Cortex of kidney (tissue), 1 donor: ENCODE data around the gene MT1B.
"Not testable (repeated sequence)": the region's sequence is repeated elsewhere in the genome, so short reads cannot be mapped to it uniquely, and the experiment has no call there.

ENCODE experiments used
- DNase-seq: peaks from one replicate; lab custom pipeline; 2025; lab: John Stamatoyannopoulos, UW

MT1B gene

DNA sequence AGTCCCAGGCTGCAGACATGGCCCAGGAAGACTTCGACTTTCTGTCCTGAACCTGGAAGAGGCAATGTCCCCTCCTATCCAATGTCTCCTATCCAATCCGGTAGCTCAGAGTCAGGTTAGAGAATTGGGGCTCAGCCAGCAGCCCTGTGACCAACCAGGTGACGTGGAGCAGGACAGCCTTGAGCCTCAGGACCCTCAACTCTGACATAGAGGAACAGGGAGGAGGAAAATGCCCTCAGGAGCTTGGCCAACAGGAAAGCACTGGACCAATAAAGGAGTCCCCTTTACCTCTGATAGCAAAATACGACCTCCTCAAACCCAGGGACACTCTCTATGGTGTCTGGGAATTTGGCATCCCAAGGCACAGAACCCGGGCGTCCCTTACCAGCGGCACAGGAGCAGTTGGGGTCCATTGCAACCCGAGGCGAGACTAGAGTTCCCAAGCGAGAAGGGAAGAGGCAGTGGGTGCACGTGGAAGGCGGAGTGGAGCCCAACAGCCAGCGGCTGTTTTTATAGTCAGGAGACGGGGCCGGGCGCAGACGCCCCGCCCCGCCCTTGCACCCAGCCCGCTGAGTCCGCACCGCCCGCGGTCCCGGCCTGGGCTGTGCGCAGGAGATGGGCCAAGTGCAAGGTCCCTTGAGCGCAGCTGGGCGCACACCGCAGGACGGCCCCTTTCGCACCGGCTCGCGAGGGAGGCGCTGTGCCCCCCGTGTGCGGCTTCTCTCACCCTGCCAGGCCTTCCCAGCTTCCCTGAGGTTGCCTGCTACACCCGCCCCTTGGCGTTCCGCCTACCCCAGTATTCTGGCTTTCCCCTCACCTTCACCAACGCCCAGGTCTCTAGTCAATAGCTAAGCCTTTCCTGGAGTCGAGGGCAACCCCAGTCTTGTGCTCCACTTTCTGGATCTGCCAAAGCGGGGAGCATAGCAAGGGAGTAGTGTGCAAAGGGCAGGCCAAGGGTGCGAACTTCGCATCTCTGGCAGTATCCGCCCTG is 16.2 kb downstream of the MT1B start, which contains the start of gene MT1G:
TSS of gene MT1G (minus strand) at position 485 of the 991 bp plus-strand sequence. CDS start at position 413, 72 bp downstream.
- DNase-seq: no peak

GRCh38 chr16:56669005-56669839 is 17.5 kb downstream of the MT1B start, which contains the start of gene MT1H:
TSS of gene MT1H (plus strand) at chr16:56669814. CDS start at chr16:56669885, 71 bp downstream.
- no peak for DNase-seq

- DNase-seq: no peak
Measured at GRCh38 chr16:56669840-56670619, 18.3 kb downstream of the MT1B start.

GRCh38 chr16:56670620-56670934 is 18.9 kb downstream of the MT1B start:
- DNase-seq: no peak

DNA sequence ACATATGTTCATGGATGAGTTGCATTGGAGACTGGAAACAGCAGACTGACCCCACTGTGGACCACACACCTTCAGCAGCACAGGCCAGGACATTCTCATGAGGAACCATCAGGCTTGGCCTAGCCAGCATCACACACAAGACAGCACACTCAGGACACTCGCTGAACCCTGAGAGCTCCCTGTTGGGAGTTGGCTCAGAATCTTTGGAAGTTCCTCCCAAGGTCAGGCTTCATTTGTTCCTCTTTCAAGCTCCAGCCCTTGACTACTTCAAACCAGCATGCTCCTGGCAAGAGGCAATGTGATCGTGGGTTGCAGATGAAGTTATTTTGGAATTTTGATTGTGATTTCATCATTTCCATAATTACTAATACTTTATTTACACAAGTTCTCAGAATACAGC is 20.0 kb downstream of the MT1B start:
- not testable (repeated sequence) for DNase-seq

DNA sequence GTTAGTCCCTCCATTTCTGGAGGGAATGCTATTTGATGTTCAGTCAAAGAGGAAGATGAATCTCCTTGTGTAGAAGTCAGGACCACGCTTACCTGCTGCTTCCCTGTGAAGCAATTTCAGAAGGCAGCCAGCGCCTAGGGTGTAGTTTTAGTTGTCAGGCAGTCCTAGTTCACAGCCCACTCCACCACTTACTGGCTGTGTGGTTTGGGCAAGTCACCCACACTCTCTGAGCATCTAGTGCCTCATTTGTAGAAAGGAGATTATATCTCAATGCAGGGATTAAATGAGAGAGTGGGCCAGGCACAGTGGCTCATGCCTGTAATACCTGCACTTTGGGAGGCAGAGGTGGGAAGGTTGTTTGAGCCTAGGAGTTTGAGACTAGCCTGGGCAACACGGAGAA is 20.5 kb downstream of the MT1B start:
- DNase-seq: not testable (repeated sequence)

DNA sequence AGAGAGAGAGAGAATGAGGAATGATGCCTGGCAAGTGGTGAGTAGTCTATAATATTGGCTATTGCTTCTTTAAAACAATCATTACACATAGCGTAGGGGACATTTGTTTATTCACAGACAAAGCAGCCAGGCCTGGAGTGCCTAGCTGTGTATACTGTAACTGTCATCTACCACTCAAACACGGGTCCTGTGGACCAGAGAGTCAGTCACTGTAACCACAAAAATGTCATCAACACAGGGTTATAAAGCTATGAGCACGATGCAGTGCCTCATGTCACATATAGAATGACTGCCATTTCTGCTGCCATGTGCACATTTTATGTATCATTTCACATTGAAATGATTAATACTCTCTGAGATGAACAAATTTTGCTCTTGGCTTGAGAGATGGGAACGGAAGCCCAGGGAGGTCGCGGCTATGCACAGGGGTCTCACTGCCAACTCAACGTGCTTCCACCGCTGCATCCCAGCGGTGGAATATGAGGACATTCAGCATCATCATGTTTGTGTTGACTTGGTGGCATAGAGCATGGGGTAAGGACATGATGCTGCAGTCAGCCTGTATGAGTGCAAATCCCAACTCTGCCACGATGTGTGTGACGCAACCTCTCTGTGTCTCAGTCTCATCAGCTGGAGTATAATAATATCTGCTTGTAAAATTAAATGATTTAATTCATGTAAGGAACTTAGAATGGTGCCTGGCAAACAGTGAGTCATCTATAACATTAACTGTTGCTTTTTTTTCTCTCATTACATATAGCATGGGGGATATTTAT is 21.3 kb downstream of the MT1B start:
- DNase-seq: no peak

GRCh38 chr16:56673921-56674320 is 22.2 kb downstream of the MT1B start:
- DNase-seq: no peak

DNA sequence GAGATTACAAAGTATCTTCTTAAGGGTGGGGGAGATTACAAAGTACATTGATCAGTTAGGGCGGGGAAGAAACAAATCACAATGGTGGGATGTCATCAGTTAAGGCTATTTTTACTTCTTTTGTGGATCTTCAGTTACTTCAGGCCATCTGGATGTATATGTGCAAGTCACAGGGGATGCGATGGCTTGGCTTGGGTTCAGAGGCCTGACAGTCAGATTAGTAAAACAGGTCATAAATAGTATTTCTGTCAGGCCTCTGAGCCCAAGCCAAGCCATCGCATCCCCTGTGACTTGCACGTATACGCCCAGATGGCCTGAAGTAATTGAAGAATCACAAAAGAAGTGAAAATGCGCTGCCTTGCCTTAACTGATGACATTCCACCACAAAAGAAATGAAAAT is 22.9 kb downstream of the MT1B start:
- DNase-seq: not testable (repeated sequence)

DNA sequence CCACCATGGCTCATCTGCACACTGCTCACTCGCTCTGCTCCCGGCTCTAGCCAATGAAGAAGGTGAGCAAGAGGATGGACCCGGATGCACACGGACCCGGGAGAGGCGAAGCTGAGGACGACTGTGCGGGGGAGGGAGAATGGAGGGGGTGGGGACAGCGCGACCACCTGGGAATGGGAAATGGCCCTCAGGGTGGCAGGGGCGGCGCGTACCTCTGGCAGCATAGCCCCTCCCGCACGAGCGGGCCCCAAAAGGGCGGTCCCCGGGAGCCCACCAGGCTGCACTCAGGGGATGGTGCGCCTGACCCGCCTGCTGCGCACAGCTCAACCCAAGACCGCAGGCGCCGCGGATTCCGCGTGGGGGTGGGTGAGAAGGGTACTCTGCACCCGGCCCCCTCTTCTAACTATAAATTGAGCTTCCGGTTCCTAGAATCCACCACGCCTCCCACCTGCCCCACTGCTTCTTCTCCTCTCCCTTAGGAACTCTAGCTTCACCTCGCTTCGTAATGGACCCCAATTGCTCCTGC is 24.1 kb downstream of the MT1B start:
- no peak for DNase-seq

DNA sequence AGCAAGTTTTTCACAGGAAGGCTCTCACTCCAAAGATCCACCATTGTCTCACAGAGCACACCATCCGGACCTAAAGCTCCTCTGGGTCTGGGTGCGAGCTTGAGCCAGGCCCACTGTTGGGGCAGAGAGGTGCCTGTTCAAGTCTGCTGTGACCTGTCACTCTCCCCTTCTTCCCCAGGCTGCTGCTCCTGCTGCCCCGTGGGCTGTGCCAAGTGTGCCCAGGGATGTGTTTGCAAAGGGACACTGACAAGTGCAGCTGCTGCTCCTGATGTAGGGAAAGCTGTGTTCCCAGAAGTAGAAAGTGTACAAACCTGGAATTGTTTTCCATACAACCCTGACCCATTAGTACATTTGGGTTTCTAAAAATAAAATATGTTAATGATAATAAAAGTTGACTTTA is 25.8 kb downstream of the MT1B start:
- DNase-seq: no peak

DNA sequence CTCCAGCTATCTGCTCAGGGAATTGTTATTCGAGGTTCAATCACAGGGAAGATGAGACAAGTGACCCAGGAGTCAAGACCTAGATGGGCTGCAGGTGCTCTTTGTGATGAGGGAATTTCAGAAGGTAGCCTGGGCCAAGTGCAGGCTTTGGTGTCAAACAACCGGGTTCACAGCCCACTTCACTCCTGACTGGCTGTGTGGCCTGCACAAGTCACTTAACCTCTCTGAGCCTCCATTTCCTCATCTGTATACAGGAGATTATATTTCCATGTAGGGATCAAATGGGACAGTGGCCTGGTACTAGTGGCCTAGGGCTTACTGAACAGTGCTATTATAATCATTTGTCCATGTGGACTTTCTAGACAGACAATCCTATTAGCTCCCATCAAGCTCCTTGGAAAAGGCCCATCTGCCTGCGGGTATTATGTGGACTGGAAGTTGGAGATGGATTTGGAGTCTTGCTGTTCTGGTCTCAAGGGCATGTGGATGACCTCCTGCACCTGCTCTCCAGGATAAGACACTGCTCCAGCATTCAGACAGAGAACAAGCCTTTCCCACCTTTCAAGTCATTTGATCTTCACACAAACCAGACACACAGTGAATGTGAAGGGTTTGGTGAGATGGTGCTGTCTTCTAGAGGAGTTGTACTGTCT is 27.5 kb downstream of the MT1B start:
- no peak for DNase-seq

- DNase-seq: no peak
Measured at GRCh38 chr16:56679818-56680217, 28.1 kb downstream of the MT1B start.

- DNase-seq: peak; percentile 49
Measured at GRCh38 chr16:56681939-56682702, 30.4 kb downstream of the MT1B start, which contains the start of gene MT1X. TSS of gene MT1X (plus strand) at chr16:56682470. CDS start at chr16:56682541, 71 bp downstream.

GRCh38 chr16:56682703-56683397 is 31.2 kb downstream of the MT1B start:
- no peak for DNase-seq

- no peak for DNase-seq
Measured at GRCh38 chr16:56683424-56684172, 31.9 kb downstream of the MT1B start.

DNA sequence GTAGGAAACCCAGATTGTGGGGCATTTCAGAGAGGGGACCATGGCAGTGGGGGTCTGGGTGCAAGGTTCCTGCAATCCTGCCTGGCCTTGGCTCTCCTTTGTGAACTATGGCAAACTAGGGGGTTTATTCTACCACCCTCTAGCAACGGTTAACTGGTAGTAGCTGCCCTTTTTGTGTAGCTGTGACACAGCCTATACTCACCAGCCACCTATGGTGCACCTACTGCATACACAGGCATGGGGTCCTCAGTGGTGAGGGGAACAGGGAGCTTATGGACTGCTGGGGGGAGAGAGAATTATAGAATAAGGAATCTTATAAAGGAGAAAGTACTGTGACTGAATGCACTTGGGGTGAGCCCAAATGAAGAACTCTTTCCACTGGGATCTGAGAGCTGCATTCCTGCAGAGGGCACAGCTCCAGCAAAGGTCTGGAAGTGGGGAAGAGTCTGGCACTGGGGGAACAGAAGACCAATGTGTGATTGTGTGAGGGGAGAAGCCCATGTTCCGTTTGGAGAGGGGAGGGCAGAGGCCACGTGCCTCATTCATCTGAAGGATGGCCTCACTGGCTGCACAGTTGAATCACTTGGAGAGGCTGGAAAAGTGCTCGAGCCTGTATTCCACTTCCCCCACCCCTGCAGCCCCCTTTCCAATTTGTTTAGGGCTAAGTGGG is 32.7 kb downstream of the MT1B start:
- no peak for DNase-seq
